HUES64 (cell line): ENCODE measurements around the gene KCNT1.

Experiments used
- H3K27ac ChIP-seq: 2 replicates; pipeline ENCODE4 v1.7.0; 2013; ENCODE audit warnings: low read depth, low read length, inconsistent platforms
- H3K27me3 ChIP-seq: 2 replicates; pipeline ENCODE4 v1.6.1; 2013; ENCODE audit warnings: mild to moderate bottlenecking, low read length; ENCODE audit not compliant: insufficient read depth
- H3K36me3 ChIP-seq: 2 replicates; pipeline ENCODE4 v1.6.1; 2013; ENCODE audit warnings: mild to moderate bottlenecking, low read length; ENCODE audit not compliant: insufficient read depth
- H3K4me1 ChIP-seq: 2 replicates; pipeline ENCODE4 v1.6.1; 2013; ENCODE audit warnings: mild to moderate bottlenecking, low read length, moderate library complexity; ENCODE audit not compliant: insufficient read depth
- H3K4me3 ChIP-seq: 2 replicates; pipeline ENCODE4 v1.5.1; 2013; ENCODE audit warnings: mild to moderate bottlenecking, low read length, moderate library complexity
- H3K9ac ChIP-seq: 2 replicates; pipeline ENCODE4 v1.6.1; 2013; ENCODE audit warnings: mild to moderate bottlenecking, low read depth, low read length
- H3K9me3 ChIP-seq: 2 replicates; pipeline ENCODE4 v1.6.1; 2013; ENCODE audit warnings: low read depth, low read length; ENCODE audit not compliant: insufficient read depth
- WGBS: fragments of 150-250, 120-280 bp; methylation state at CpG from one replicate; pipeline ENCODE4 v1.1.7; 2013; ENCODE audit warnings: missing lambda C conversion rate; 5-methylcytosine and 5-hydroxymethylcytosine counted together

Gene KCNT1

GRCh38 chr9:135673941-135674340, 28.0 kb upstream of the KCNT1 start:
- no peak overlapping the region for H3K4me3 ChIP-seq
- WGBS: 85% methylated on average over 8 of the region's 8 CpGs
- no peaks in the 10 kb centered on the region for H3K27me3 ChIP-seq
- no peak overlapping the region for H3K27ac ChIP-seq
- H3K9ac ChIP-seq: no peak overlapping the region
- no peaks in the 10 kb centered on the region for H3K4me1 ChIP-seq
- H3K36me3 ChIP-seq: no peaks in the 10 kb centered on the region
- no peaks in the 10 kb centered on the region for H3K9me3 ChIP-seq

GRCh38 chr9:135674977-135675376, 27.0 kb upstream of the KCNT1 start:
- 96% methylated on average over 10 of the region's 10 CpGs for WGBS
- H3K27me3 ChIP-seq: no peaks in the 10 kb centered on the region

GRCh38 chr9:135676891-135677290, 25.1 kb upstream of the KCNT1 start:
- Histone ChIP-seq H3K4me1 (no peaks in the 10 kb centered on the region), H3K9me3 (no peaks in the 10 kb centered on the region), H3K36me3 (no peaks in the 10 kb centered on the region), H3K27ac (no peak overlapping the region), H3K9ac (no peak overlapping the region), H3K4me3 (no peak overlapping the region), H3K27me3 (no peaks in the 10 kb centered on the region)
- WGBS: 95% methylated on average over 13 of the region's 13 CpGs

More at GRCh38 chr9:135674977-135675376, 27.0 kb upstream of the KCNT1 start:
- no peaks in the 10 kb centered on the region for H3K36me3 ChIP-seq
- no peak overlapping the region for H3K9ac ChIP-seq
- no peak overlapping the region for H3K4me3 ChIP-seq
- H3K27ac ChIP-seq: no peak overlapping the region
- no peaks in the 10 kb centered on the region for H3K9me3 ChIP-seq
- no peaks in the 10 kb centered on the region for H3K4me1 ChIP-seq

DNA sequence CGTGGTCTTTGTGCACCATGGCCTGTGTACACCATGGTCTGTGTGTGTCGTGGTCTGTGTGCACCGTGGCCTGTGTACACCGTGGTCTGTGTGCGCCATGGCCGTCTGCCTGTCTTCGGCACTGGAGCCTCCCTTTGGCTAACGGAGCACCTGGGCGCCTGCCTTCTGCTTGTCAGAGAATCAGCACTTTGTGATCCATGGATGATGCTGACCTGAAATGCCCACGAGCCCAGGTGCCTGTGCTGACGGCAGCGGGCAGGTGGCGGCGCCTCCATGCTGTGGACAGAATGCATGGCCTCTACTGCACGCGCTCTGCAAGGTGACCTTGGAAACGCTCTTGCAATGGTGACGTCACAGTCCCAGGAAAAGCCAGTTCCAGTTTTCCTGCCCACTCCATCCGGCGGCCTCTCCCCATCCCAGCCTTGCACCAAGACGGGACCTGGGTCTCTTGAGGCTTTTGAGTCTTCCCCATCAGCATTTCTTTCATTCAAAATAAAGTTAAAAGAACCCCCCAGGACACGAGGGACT, 24.3 kb upstream of the KCNT1 start:
- no peaks in the 10 kb centered on the region for H3K9me3 ChIP-seq
- 93% methylated on average over 22 of the region's 22 CpGs for WGBS
- no peaks in the 10 kb centered on the region for H3K27me3 ChIP-seq
- no peaks in the 10 kb centered on the region for H3K4me1 ChIP-seq
- no peaks in the 10 kb centered on the region for H3K36me3 ChIP-seq
- H3K9ac ChIP-seq: no peak overlapping the region
- no peak overlapping the region for H3K4me3 ChIP-seq
- H3K27ac ChIP-seq: no peak overlapping the region

GRCh38 chr9:135678236-135679017, 23.6 kb upstream of the KCNT1 start:
- no peaks in the 10 kb centered on the region for H3K9me3 ChIP-seq
- 91% methylated on average over 20 of the region's 20 CpGs for WGBS
- H3K4me1 ChIP-seq: no peaks in the 10 kb centered on the region
- H3K27ac ChIP-seq: no peak overlapping the region
- no peaks in the 10 kb centered on the region for H3K27me3 ChIP-seq
- no peak overlapping the region for H3K4me3 ChIP-seq
- H3K36me3 ChIP-seq: no peaks in the 10 kb centered on the region
- H3K9ac ChIP-seq: no peak overlapping the region

- Histone ChIP-seq H3K4me3 (no peak overlapping the region), H3K4me1 (no peaks in the 10 kb centered on the region), H3K9me3 (no peaks in the 10 kb centered on the region), H3K9ac (no peak overlapping the region), H3K27me3 (no peaks in the 10 kb centered on the region), H3K27ac (no peak overlapping the region), H3K36me3 (no peaks in the 10 kb centered on the region)
- WGBS: 80% methylated on average over 16 of the region's 16 CpGs
Observed at GRCh38 chr9:135680056-135680455, 21.9 kb upstream of the KCNT1 start.

GRCh38 chr9:135681161-135681560, 20.8 kb upstream of the KCNT1 start:
- Histone ChIP-seq H3K27me3 (no peaks in the 10 kb centered on the region), H3K36me3 (no peaks in the 10 kb centered on the region), H3K4me3 (no peak overlapping the region), H3K27ac (no peak overlapping the region), H3K9me3 (no peaks in the 10 kb centered on the region), H3K9ac (no peak overlapping the region), H3K4me1 (no peaks in the 10 kb centered on the region)
- 94% methylated on average over 5 of the region's 5 CpGs for WGBS

GRCh38 chr9:135683401-135684034, 18.5 kb upstream of the KCNT1 start:
- no peaks in the 10 kb centered on the region for H3K27me3 ChIP-seq
- no peak overlapping the region for H3K4me3 ChIP-seq
- no peak overlapping the region for H3K27ac ChIP-seq
- no peaks in the 10 kb centered on the region for H3K9me3 ChIP-seq
- H3K4me1 ChIP-seq: no peaks in the 10 kb centered on the region
- H3K9ac ChIP-seq: no peak overlapping the region
- no peaks in the 10 kb centered on the region for H3K36me3 ChIP-seq
- 93% methylated on average over 15 of the region's 15 CpGs for WGBS

GRCh38 chr9:135684691-135685090, 17.3 kb upstream of the KCNT1 start:
- Histone ChIP-seq H3K9ac (no peak overlapping the region), H3K27me3 (no peaks in the 10 kb centered on the region), H3K9me3 (no peaks in the 10 kb centered on the region), H3K4me3 (no peak overlapping the region), H3K4me1 (no peaks in the 10 kb centered on the region), H3K36me3 (no peaks in the 10 kb centered on the region), H3K27ac (no peak overlapping the region)
- WGBS: 85% methylated on average over 17 of the region's 17 CpGs

DNA sequence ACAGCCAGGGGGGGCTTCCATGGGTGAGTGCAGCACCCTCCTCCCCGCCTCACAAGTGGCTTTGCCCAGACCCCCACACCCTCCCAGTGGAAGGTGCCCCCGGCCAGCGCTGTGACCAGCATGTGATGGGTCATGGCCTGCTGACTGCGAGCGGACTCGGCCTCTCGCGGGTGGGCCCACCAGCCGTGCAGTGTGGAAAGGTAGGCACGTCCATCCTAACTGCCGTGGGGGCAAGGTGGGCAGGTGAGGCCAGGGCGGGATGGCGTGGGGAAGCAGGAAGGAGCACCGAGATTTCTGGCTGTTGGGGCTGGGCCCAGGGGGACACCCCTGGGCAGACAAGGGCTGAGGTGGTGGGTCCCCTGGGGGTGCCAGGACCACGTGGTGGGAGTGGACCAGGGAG, 14.8 kb upstream of the KCNT1 start:
- no peaks in the 10 kb centered on the region for H3K9me3 ChIP-seq
- H3K9ac ChIP-seq: no peak overlapping the region
- no peaks in the 10 kb centered on the region for H3K4me1 ChIP-seq
- H3K4me3 ChIP-seq: no peak overlapping the region
- no peaks in the 10 kb centered on the region for H3K36me3 ChIP-seq
- H3K27ac ChIP-seq: no peak overlapping the region
- H3K27me3 ChIP-seq: no peaks in the 10 kb centered on the region
- 94% methylated on average over 15 of the region's 15 CpGs for WGBS

- WGBS: 93% methylated on average over 10 of the region's 10 CpGs
- Histone ChIP-seq H3K36me3 (no peaks in the 10 kb centered on the region), H3K9me3 (no peaks in the 10 kb centered on the region), H3K27me3 (no peaks in the 10 kb centered on the region), H3K9ac (no peak overlapping the region), H3K27ac (no peak overlapping the region), H3K4me3 (no peak overlapping the region), H3K4me1 (no peaks in the 10 kb centered on the region)
Observed at GRCh38 chr9:135689011-135689410, 13.0 kb upstream of the KCNT1 start.
